GM12891 (cell line): ENCODE measurements around the gene PPM1H.

ENCODE experiments used
- POLR2A ChIP-seq: IDR thresholded peaks from 2 replicates; pipeline ENCODE4 v1.6.1; 2011; ENCODE audit warnings: low read depth, low read length, control low read depth
- POLR2AphosphoS5 ChIP-seq: IDR thresholded peaks from 2 replicates; pipeline ENCODE4 v1.6.1; 2011; ENCODE audit warnings: low read depth, low read length, control low read depth
- TAF1 ChIP-seq: IDR thresholded peaks from 2 replicates; pipeline ENCODE4 v1.6.1; 2011; ENCODE audit warnings: low read depth, low read length, control low read depth

GRCh38 chr12:62766496-62766895 is 168.5 kb downstream of the PPM1H start:
- TF ChIP-seq POLR2A = no peak
- no peak for TF ChIP-seq TAF1
- no peak for TF ChIP-seq POLR2AphosphoS5
